ENCODE results near the gene SLC6A12.

DNA sequence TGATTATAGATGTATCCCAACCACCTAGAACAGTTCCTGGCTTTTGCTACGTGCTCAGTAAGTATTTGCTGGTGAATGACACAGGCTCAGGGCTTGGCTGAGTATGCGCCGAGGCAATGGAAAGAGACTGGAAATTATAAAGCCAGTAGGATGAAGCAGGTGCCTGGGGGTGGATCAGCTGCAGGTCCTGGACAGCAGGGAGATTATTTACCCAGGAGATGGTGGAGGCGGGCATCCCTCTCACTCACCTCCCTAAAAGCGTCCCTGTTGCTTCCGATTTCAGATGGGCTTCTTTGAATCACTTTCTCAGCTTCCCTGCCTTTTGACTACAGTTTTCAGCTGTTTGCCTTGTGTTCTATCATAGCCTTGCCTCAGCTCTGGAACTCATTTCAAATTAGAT lies 42.3 kb upstream of the SLC6A12 start:
- TF ChIP-seq POLR2A (IDR thresholded peaks at IDR 0.05) (no peak), CTCF (IDR thresholded peaks at IDR 0.05) (no peak)
